ENCODE measurements around the gene NOL3. TPM values are rescaled to one million over a fixed set of nuclear protein-coding genes. Genes with fewer than 3 reads are reported as not detected.

Gene NOL3
- total RNA-seq, 1 donor from 2014 or later, result 27.3 TPM

- peaks cover 8% of the 10 kb centered on the region for H3K36me3 Mint-ChIP-seq (ENCODE audit: low read depth)
- intact Hi-C loops (cut with micrococcal nuclease), result no loop called here
- H3K27ac Mint-ChIP-seq, result no peak overlapping the region
- H3K9me3 Mint-ChIP-seq, result no peaks in the 10 kb centered on the region
- no peaks in the 10 kb centered on the region for H3K4me1 Mint-ChIP-seq (ENCODE audit: low read depth)
- DNase-seq (ENCODE audit: low spot score), result no peak
- H3K27me3 Mint-ChIP-seq (ENCODE audit: low read depth), result no peaks in the 10 kb centered on the region
- H3K4me3 Mint-ChIP-seq (ENCODE audit: low read depth), result no peak overlapping the region
These were observed 39.2 kb downstream of the NOL3 start for GRCh38 chr16:67209565-67209964.

- Mint-ChIP-seq H3K27me3 (ENCODE audit: low read depth) (no peaks in the 10 kb centered on the region), H3K4me3 (ENCODE audit: low read depth) (no peak overlapping the region), H3K4me1 (ENCODE audit: low read depth) (no peaks in the 10 kb centered on the region), H3K36me3 (ENCODE audit: low read depth) (peaks cover 8% of the 10 kb centered on the region), H3K9me3 (no peaks in the 10 kb centered on the region), H3K27ac (no peak overlapping the region)
- no peak for DNase-seq (ENCODE audit: low spot score)
- intact Hi-C loops (cut with micrococcal nuclease), result no loop called here
These were observed 40.0 kb downstream of the NOL3 start for GRCh38 chr16:67210069-67210937.

GRCh38 chr16:67211674-67212073 lies 41.3 kb downstream of the NOL3 start:
- Mint-ChIP-seq H3K4me1 (ENCODE audit: low read depth) (no peaks in the 10 kb centered on the region), H3K36me3 (ENCODE audit: low read depth) (no peaks in the 10 kb centered on the region), H3K9me3 (no peaks in the 10 kb centered on the region), H3K27me3 (ENCODE audit: low read depth) (no peaks in the 10 kb centered on the region), H3K27ac (no peak overlapping the region), H3K4me3 (ENCODE audit: low read depth) (no peak overlapping the region)
- intact Hi-C loops (cut with micrococcal nuclease), result no loop called here
- no peak for DNase-seq (ENCODE audit: low spot score)

GRCh38 chr16:67212766-67213165 lies 42.4 kb downstream of the NOL3 start:
- intact Hi-C loops (cut with micrococcal nuclease), result no loop called here
- no peak overlapping the region for H3K4me3 Mint-ChIP-seq (ENCODE audit: low read depth)
- no peak overlapping the region for H3K27ac Mint-ChIP-seq
- DNase-seq (ENCODE audit: low spot score), result no peak
- H3K4me1 Mint-ChIP-seq (ENCODE audit: low read depth), result no peaks in the 10 kb centered on the region
- no peaks in the 10 kb centered on the region for H3K36me3 Mint-ChIP-seq (ENCODE audit: low read depth)
- H3K9me3 Mint-ChIP-seq, result no peaks in the 10 kb centered on the region
- no peaks in the 10 kb centered on the region for H3K27me3 Mint-ChIP-seq (ENCODE audit: low read depth)

GRCh38 chr16:67213197-67214019 lies 43.1 kb downstream of the NOL3 start:
- intact Hi-C loops (cut with micrococcal nuclease), result no loop called here
- Mint-ChIP-seq H3K27ac (no peak overlapping the region), H3K36me3 (ENCODE audit: low read depth) (no peaks in the 10 kb centered on the region), H3K27me3 (ENCODE audit: low read depth) (no peaks in the 10 kb centered on the region), H3K4me1 (ENCODE audit: low read depth) (no peaks in the 10 kb centered on the region), H3K4me3 (ENCODE audit: low read depth) (no peak overlapping the region), H3K9me3 (no peaks in the 10 kb centered on the region)
- DNase-seq (ENCODE audit: low spot score), result no peak

- Mint-ChIP-seq H3K4me1 (ENCODE audit: low read depth) (no peaks in the 10 kb centered on the region), H3K36me3 (ENCODE audit: low read depth) (no peaks in the 10 kb centered on the region), H3K27me3 (ENCODE audit: low read depth) (no peaks in the 10 kb centered on the region), H3K4me3 (ENCODE audit: low read depth) (no peak overlapping the region), H3K9me3 (no peaks in the 10 kb centered on the region), H3K27ac (peak overlapping the region; percentile 17)
- no peak for DNase-seq (ENCODE audit: low spot score)
- intact Hi-C loops (cut with micrococcal nuclease), result no loop called here
These were observed 45.4 kb downstream of the NOL3 start for GRCh38 chr16:67215706-67216105.

GRCh38 chr16:67216612-67217490 lies 46.5 kb downstream of the NOL3 start:
- Mint-ChIP-seq H3K9me3 (no peaks in the 10 kb centered on the region), H3K27ac (no peak overlapping the region), H3K4me3 (ENCODE audit: low read depth) (no peak overlapping the region), H3K36me3 (ENCODE audit: low read depth) (no peaks in the 10 kb centered on the region), H3K27me3 (ENCODE audit: low read depth) (no peaks in the 10 kb centered on the region), H3K4me1 (ENCODE audit: low read depth) (no peaks in the 10 kb centered on the region)
- DNase-seq (ENCODE audit: low spot score), result no peak
- intact Hi-C loops (cut with micrococcal nuclease), result no loop called here

GRCh38 chr16:67223992-67224391 lies 53.7 kb downstream of the NOL3 start:
- Mint-ChIP-seq H3K9me3 (no peaks in the 10 kb centered on the region), H3K36me3 (ENCODE audit: low read depth) (peaks cover 16% of the 10 kb centered on the region), H3K4me1 (ENCODE audit: low read depth) (peaks cover 40% of the 10 kb centered on the region), H3K4me3 (ENCODE audit: low read depth) (no peak overlapping the region), H3K27ac (no peak overlapping the region), H3K27me3 (ENCODE audit: low read depth) (no peaks in the 10 kb centered on the region)
- intact Hi-C loops (cut with micrococcal nuclease), result no loop called here
- DNase-seq (ENCODE audit: low spot score), result no peak

Other genes with a start within 250 kb of the NOL3 start
- gene RRAD, start 245.0 kb upstream of the NOL3 start, total RNA-seq, result 1.2 and 1.8 TPM in 2 replicates
- gene CIAO2B, start 236.1 kb upstream of the NOL3 start, total RNA-seq, result 161 and 165 TPM in 2 replicates
- 35.3 and 36.8 TPM in 2 replicates for gene CES2, start 235.0 kb upstream of the NOL3 start, total RNA-seq
- gene CES3, start 209.3 kb upstream of the NOL3 start, total RNA-seq, result 9.4 and 10.6 TPM in 2 replicates
- 29.8 and 30.1 TPM in 2 replicates for gene CES4A, start 181.9 kb upstream of the NOL3 start, total RNA-seq
- 156 and 159 TPM in 2 replicates for gene CBFB, start 141.4 kb upstream of the NOL3 start, total RNA-seq
- 17.4 and 17.8 TPM in 2 replicates for gene PHAF1, start 60.6 kb upstream of the NOL3 start, total RNA-seq
- gene B3GNT9, start 19.5 kb upstream of the NOL3 start, total RNA-seq, result 5.0 and 5.1 TPM in 2 replicates
- gene TRADD, start 10.6 kb upstream of the NOL3 start, total RNA-seq, result 35.0 and 38.3 TPM in 2 replicates
- gene FBXL8, start 10.6 kb upstream of the NOL3 start, total RNA-seq, result 26.4 and 26.7 TPM in 2 replicates
- 33.4 and 33.9 TPM in 2 replicates for gene HSF4, start 5.8 kb upstream of the NOL3 start, total RNA-seq
- 57.1 and 59.5 TPM in 2 replicates for gene MATCAP1, start 13.4 kb downstream of the NOL3 start, total RNA-seq
- gene EXOC3L1, start 19.6 kb downstream of the NOL3 start, total RNA-seq, result 0.14 TPM in 1 of 2 replicates, not detected in the other
- gene E2F4, start 21.6 kb downstream of the NOL3 start, total RNA-seq, result 132 and 139 TPM in 2 replicates
- gene ELMO3, start 28.6 kb downstream of the NOL3 start, total RNA-seq, result 6.8 and 7.1 TPM in 2 replicates
- 53.8 and 55.4 TPM in 2 replicates for gene TMEM208, start 56.6 kb downstream of the NOL3 start, total RNA-seq
- 134 and 141 TPM in 2 replicates for gene FHOD1, start 76.9 kb downstream of the NOL3 start, total RNA-seq
- gene SLC9A5, start 78.4 kb downstream of the NOL3 start, total RNA-seq, result 5.1 and 6.4 TPM in 2 replicates
- gene PLEKHG4, start 109.0 kb downstream of the NOL3 start, total RNA-seq, result 30.4 and 33.4 TPM in 2 replicates
- 0.87 and 1.2 TPM in 2 replicates for gene KCTD19, start 156.2 kb downstream of the NOL3 start, total RNA-seq
- 0.60 and 0.89 TPM in 2 replicates for gene LRRC36, start 156.3 kb downstream of the NOL3 start, total RNA-seq
- gene TPPP3, start 223.0 kb downstream of the NOL3 start, total RNA-seq, result not detected in 2 replicates
- gene ZDHHC1, start 245.9 kb downstream of the NOL3 start, total RNA-seq, result 1.4 and 1.5 TPM in 2 replicates

Data from activated T-helper 2 cell treated with anti-CD3 and anti-CD28 coated beads, Interferon-gamma antibody, Interleukin-2, Interleukin-4, amounts not matched to agents 10 μg/mL and 5 μg/mL and 100 μg/mL, durations not matched to agents 14 hours and 24 hours and 36 hours (primary cell).